HG03439 (cell line): Measurements from ENCODE around the gene EFNA3.

Experiments used
- ATAC-seq: cut with Tn5 transposase; IDR thresholded peaks from one replicate; pipeline ENCODE4 v1.9.1; 2021; ENCODE audit warnings: mild to moderate bottlenecking, moderate library complexity; ENCODE audit not compliant: unreplicated experiment

EFNA3 gene

GRCh38 chr1:155048449-155049334 lies 29.9 kb upstream of the EFNA3 start:
- no peak for ATAC-seq

- no peak for ATAC-seq
Observed at GRCh38 chr1:155049651-155050559, 28.7 kb upstream of the EFNA3 start.

GRCh38 chr1:155050560-155051341 lies 27.9 kb upstream of the EFNA3 start, which contains the start of gene ADAM15:
TSS of gene ADAM15 (plus strand) at chr1:155051316. CDS start at chr1:155051387, 71 bp downstream.
- ATAC-seq = peak; percentile 66

- ATAC-seq = peak; percentile 10
Observed at GRCh38 chr1:155051342-155051776, 27.3 kb upstream of the EFNA3 start.

- ATAC-seq = no peak
Observed at GRCh38 chr1:155051777-155052398, 26.7 kb upstream of the EFNA3 start.

- ATAC-seq = no peak
Observed at GRCh38 chr1:155052439-155053395, 25.9 kb upstream of the EFNA3 start.

- ATAC-seq = no peak
Observed at GRCh38 chr1:155053531-155054105, 25.0 kb upstream of the EFNA3 start.

GRCh38 chr1:155057104-155057503 lies 21.5 kb upstream of the EFNA3 start:
- ATAC-seq = no peak

- no peak for ATAC-seq
Observed at GRCh38 chr1:155057788-155058211, 20.8 kb upstream of the EFNA3 start.

- no peak for ATAC-seq
Observed at GRCh38 chr1:155060736-155061135, 17.9 kb upstream of the EFNA3 start.

- peak; percentile 43 for ATAC-seq
Observed at GRCh38 chr1:155061381-155062150, 17.1 kb upstream of the EFNA3 start.

GRCh38 chr1:155062151-155062686 lies 16.4 kb upstream of the EFNA3 start:
- ATAC-seq = no peak

GRCh38 chr1:155062702-155063411 lies 15.8 kb upstream of the EFNA3 start:
- ATAC-seq = no peak

GRCh38 chr1:155063550-155064110 lies 15.0 kb upstream of the EFNA3 start, which contains the start of gene EFNA4:
TSS of gene EFNA4 (plus strand) at chr1:155063740. CDS start at chr1:155063824, 84 bp downstream.
- ATAC-seq = peak; percentile 56

GRCh38 chr1:155064111-155064831 lies 14.4 kb upstream of the EFNA3 start:
- ATAC-seq = peak; percentile 5

- ATAC-seq = no peak
Observed at GRCh38 chr1:155064832-155065429, 13.7 kb upstream of the EFNA3 start.
